Right lobe of liver (tissue), 6 donors: ENCODE measurements around the gene RERE. TPM values are rescaled to one million over a fixed set of nuclear protein-coding genes. Genes with fewer than 3 reads are reported as not detected.

Experiments
- ATAC-seq, 4 donors: fragments of 200-7000 bp; cut with Tn5 transposase; one replicate each; pipeline ENCODE4 v1.9.1; 2020; ENCODE audit warnings: mild to moderate bottlenecking in 4 of 4, moderate library complexity in 4 of 4
- DNase-seq, 3 donors: peaks; one replicate each; pipeline ENCODE4 v3.0.0-alpha.2; 2020
- H3K27ac ChIP-seq, 3 donors: fragments of 200-600 bp; one replicate each; pipeline ENCODE4 v1.8.0; 2022
- H3K27me3 ChIP-seq, 2 donors: fragments of 200-600 bp; one replicate each; pipeline ENCODE4 v1.8.0; 2022
- H3K36me3 ChIP-seq, 4 donors: fragments of 200-600 bp; sonication (generic) in 1 of 4; one replicate each; pipeline versions ENCODE4 v1.5.1 to v1.8.0; 2017 to 2022; ENCODE audit warnings: control low read depth in 1 of 4
- H3K4me1 ChIP-seq, 4 donors: fragments of 200-600 bp; sonication (generic) in 1 of 4; one replicate each; pipeline versions ENCODE4 v1.5.1 to v1.8.0; 2017 to 2022; ENCODE audit warnings: control low read depth in 1 of 4
- H3K4me3 ChIP-seq, 3 donors: fragments of 200-600 bp; one replicate each; pipeline ENCODE4 v1.8.0; 2022
- H3K9me3 ChIP-seq, 4 donors: fragments of 200-600 bp; sonication (generic) in 1 of 4; one replicate each; pipeline versions ENCODE4 v1.5.1 to v1.8.0; 2017 to 2022; ENCODE audit warnings: control low read depth in 1 of 4
- POLR2A ChIP-seq: fragments of 450-650 bp; IDR thresholded peaks from one replicate; pipeline ENCODE4 v1.6.1; 2017; ENCODE audit warnings: antibody characterized with exemption, mild to moderate bottlenecking
- WGBS: methylation state at CpG from one replicate; pipeline ENCODE4 v1.1.6; 2018; ENCODE audit warnings: low coverage, low lambda C conversion rate; ENCODE audit not compliant: insufficient coverage; ENCODE audit errors: missing lambda C conversion rate; 5-methylcytosine and 5-hydroxymethylcytosine counted together
- intact Hi-C, 2 donors: fragments of 100-400 bp; cut with DNase I; formaldehyde crosslinking; loops; one replicate each; pipeline versions ENCODE4 v1.11.2 to v1.14.1; 2022
- total RNA-seq, 6 experiments: library from RNA; depleted of rRNA in 2 of 6; stranded (reverse); fragments of >200 nt in 2 of 6; fragmentation: NEBNext Ultra II Directional in 3 of 6; extraction: Animal tissue kit (Norgen Biotek cat#: 25700) in 3 of 6; gene quantifications; one replicate each; pipeline versions ENCODE4 v1.1.0 to v1.2.4, GENCODE V29; 2016 to 2023
- TF ChIP-seq, protein P1 (sequence below), 4 donors: fragments of 200-600 bp in 3 of 4; fragments of 450-650 bp in 1 of 4; IDR thresholded peaks; one replicate each; pipeline versions ENCODE4 v1.5.1 to v1.8.0; 2016 to 2022; ENCODE audit warnings: antibody characterized with exemption in 4 of 4, mild to moderate bottlenecking in 2 of 4
- donor health status: DM: no; HTN: yes; CAD: no.
- donor health status: DM: no; HTN: no; CAD: no.
- donor health status: DM: no; HTN: no; CAD: no.
- donor health status: DM: no; HTN: yes; CAD: no.
- donor health status: DM: no; HTN: yes; CAD: no.

Gene RERE
- total RNA-seq, 6 experiments from 2014 or later: 17.5 to 38.4 (median 25.0) TPM

DNA sequence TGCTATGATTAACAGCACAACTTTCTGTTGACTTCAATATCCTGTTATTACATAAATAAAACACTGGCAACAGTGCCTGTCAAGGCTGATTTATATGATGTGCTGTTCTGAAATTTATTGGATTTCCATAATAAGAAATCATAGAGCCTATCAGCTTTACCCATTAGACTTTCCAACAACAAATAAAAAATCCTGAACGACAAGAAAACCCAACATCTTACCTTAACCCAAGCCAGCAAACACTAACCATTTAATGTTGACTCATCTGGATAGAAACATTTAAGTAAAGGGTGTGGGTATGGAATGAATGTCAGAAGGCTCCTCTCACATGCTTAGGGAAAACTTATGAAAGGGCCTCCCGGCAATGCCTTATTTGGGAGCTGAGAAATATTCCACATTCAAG lies 334.5 kb downstream of the RERE start:
- no peaks in the 10 kb centered on the region for H3K4me1 ChIP-seq
- no peak overlapping the region for H3K4me3 ChIP-seq
- ATAC-seq: no peak
- intact Hi-C loops: no loop called here
- no peaks in the 10 kb centered on the region for H3K27me3 ChIP-seq
- TF ChIP-seq, protein P1, sequence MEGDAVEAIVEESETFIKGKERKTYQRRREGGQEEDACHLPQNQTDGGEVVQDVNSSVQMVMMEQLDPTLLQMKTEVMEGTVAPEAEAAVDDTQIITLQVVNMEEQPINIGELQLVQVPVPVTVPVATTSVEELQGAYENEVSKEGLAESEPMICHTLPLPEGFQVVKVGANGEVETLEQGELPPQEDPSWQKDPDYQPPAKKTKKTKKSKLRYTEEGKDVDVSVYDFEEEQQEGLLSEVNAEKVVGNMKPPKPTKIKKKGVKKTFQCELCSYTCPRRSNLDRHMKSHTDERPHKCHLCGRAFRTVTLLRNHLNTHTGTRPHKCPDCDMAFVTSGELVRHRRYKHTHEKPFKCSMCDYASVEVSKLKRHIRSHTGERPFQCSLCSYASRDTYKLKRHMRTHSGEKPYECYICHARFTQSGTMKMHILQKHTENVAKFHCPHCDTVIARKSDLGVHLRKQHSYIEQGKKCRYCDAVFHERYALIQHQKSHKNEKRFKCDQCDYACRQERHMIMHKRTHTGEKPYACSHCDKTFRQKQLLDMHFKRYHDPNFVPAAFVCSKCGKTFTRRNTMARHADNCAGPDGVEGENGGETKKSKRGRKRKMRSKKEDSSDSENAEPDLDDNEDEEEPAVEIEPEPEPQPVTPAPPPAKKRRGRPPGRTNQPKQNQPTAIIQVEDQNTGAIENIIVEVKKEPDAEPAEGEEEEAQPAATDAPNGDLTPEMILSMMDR (IDR thresholded peaks at IDR 0.05): no peak
- no peak for TF ChIP-seq POLR2A
- DNase-seq: no peak
- H3K36me3 ChIP-seq: no peaks in the 10 kb centered on the region
- H3K9me3 ChIP-seq: no peaks in the 10 kb centered on the region
- WGBS: 80% methylated on average over 2 of the region's 2 CpGs
- no peak overlapping the region for H3K27ac ChIP-seq

GRCh38 chr1:8481650-8482380 lies 335.6 kb downstream of the RERE start:
- Histone ChIP-seq H3K27me3 (no peaks in the 10 kb centered on the region), H3K27ac (no peak overlapping the region), H3K4me1 (no peaks in the 10 kb centered on the region), H3K36me3 (no peaks in the 10 kb centered on the region), H3K4me3 (no peak overlapping the region), H3K9me3 (no peaks in the 10 kb centered on the region)
- DNase-seq (no peak), ATAC-seq (no peak)
- TF ChIP-seq, protein P1 (IDR thresholded peaks at IDR 0.05): no peak
- TF ChIP-seq POLR2A: no peak
- 96% methylated on average over 2 of the region's 2 CpGs for WGBS
- intact Hi-C loops: no loop called here

- H3K36me3 ChIP-seq: no peaks in the 10 kb centered on the region
- H3K9me3 ChIP-seq: no peaks in the 10 kb centered on the region
- no peak for DNase-seq
- no peak overlapping the region for H3K4me3 ChIP-seq
- TF ChIP-seq, protein P1 (IDR thresholded peaks at IDR 0.05): no peak
- TF ChIP-seq POLR2A: no peak
- peak in 3 of 4 donors; percentile 26 to 31 (median 31) for ATAC-seq
- no peaks in the 10 kb centered on the region for H3K27me3 ChIP-seq
- intact Hi-C loops: no loop called here
- H3K27ac ChIP-seq: no peak overlapping the region
- H3K4me1 ChIP-seq: peaks cover 0 to 1% (median 0%) of the 10 kb centered on the region in 4 donors
These were observed 338.9 kb downstream of the RERE start for GRCh38 chr1:8478566-8478965.

GRCh38 chr1:8477983-8478362 lies 339.5 kb downstream of the RERE start:
- Histone ChIP-seq H3K27me3 (no peaks in the 10 kb centered on the region), H3K9me3 (no peaks in the 10 kb centered on the region), H3K36me3 (no peaks in the 10 kb centered on the region), H3K4me3 (no peak overlapping the region), H3K27ac (no peak overlapping the region), H3K4me1 (peaks cover 0 to 6% (median 0%) of the 10 kb centered on the region in 4 donors)
- no peak for TF ChIP-seq POLR2A
- TF ChIP-seq, protein P1 (IDR thresholded peaks at IDR 0.05): no peak
- ATAC-seq: no peak
- intact Hi-C loops: no loop called here
- no peak for DNase-seq
- WGBS: 30% methylated on average over 2 of the region's 2 CpGs
